Measurements from ENCODE around the gene FXYD7. TPM values are rescaled to one million over a fixed set of nuclear protein-coding genes. Genes with fewer than 3 reads are reported as not detected.

Gene FXYD7
- total and polyA plus RNA-seq, 2 of the 4 experiments (the other 2 are of a cell fraction) = 0.31 TPM; not detected in 1

DNA sequence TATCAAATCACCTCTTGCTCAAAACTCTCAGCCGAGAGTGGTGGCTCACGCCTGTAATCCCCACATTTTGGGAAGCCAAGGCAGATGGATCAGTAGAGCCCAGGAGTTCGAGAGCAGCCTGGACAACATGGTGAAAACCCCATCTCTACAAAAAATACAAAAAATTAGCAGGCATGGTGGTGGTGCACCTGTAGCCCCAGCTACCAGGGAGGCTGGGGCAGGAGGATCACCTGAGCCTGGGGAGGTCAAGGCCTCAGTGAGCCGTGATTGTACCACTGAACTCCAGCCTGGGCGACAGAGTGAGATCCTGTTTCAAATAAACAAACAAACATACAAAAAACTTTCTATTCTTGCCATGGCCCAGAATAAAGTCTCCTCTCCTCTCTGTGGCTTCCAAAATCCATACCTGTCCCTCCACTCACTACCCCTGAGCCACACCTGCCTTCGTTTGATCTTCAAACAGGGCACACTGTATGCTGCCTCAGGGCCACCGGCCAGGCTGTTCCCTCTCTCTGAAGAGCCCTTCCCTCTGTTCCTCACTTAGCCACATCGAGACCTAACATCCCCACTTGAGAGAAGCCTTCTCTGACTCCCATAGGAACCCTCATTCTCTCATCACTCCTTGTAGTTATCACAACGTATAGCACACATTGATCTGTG lies 14.5 kb upstream of the FXYD7 start:
- H3K14ac ChIP-seq (replicated peaks; ENCODE audit: low read depth, low read length) = no peak overlapping the region
- 80% methylated on average over 1 of the region's 9 CpGs; no CpG with 5 or more reads in 1 of the 2 experiments for WGBS, 2 experiments (ENCODE audit: extremely low coverage in 2 of 2, insufficient read length in 1 of 2)
- no peak overlapping the region for H2AK5ac ChIP-seq (ENCODE audit: low read depth, low read length)
- H3K18ac ChIP-seq (ENCODE audit: low read depth, low read length) = no peak overlapping the region
- ATAC-seq (ENCODE audit: low read depth) (no peak), DNase-seq (no peak)
- dilution Hi-C loops (cut with HindIII; ENCODE audit: low sequenced_read_pairs, unreplicated experiment) (no loop called here), in situ Hi-C loops (cut with MboI; ENCODE audit: low sequenced_read_pairs) (no loop called here), intact Hi-C loops (cut with micrococcal nuclease) (no loop called here)
- H2BK20ac ChIP-seq (ENCODE audit: low read depth, low read length) = no peak overlapping the region
- no peak overlapping the region for H2BK5ac ChIP-seq (ENCODE audit: low read depth, low read length, poor library complexity, severe bottlenecking)
- H3K4me3 ChIP-seq (ENCODE audit: insufficient read depth, low read depth, low read length) = no peak overlapping the region
- no peak overlapping the region for H3K9ac ChIP-seq (ENCODE audit: low read depth, low read length)
- H2BK120ac ChIP-seq (ENCODE audit: low read depth, low read length) = no peak overlapping the region
- no peak overlapping the region for H3K56ac ChIP-seq (ENCODE audit: extremely low read depth, insufficient read depth, low read length)
- H3K23ac ChIP-seq (ENCODE audit: low read depth, low read length) = no peak overlapping the region
- no peak overlapping the region for H3K4ac ChIP-seq (ENCODE audit: low read depth, low read length)
- H4K8ac ChIP-seq (ENCODE audit: low read depth in 2 of 2, low read length in 2 of 2) = no peak overlapping the region
- peaks cover 7% of the 10 kb centered on the region; the same call in 1 of the 2 replicates for H3K9me1 ChIP-seq (ENCODE audit: insufficient read depth, low read length)
- H3K27ac ChIP-seq (ENCODE audit: insufficient read depth, low read length) = no peak overlapping the region
- H3K9me3 ChIP-seq (ENCODE audit: control insufficient read depth, insufficient read depth, low read length) = no peaks in the 10 kb centered on the region
- peaks cover 13% of the 10 kb centered on the region; the same call in 1 of the 2 replicates for H3K27me3 ChIP-seq (ENCODE audit: control insufficient read depth, insufficient read depth, low read length)
- POLR2A ChIA-PET (ENCODE audit: unreplicated experiment) = no interaction called here
- no peaks in the 10 kb centered on the region for H3K36me3 ChIP-seq (ENCODE audit: control insufficient read depth, insufficient read depth, low read length)
- H3K4me1 ChIP-seq (ENCODE audit: control insufficient read depth, insufficient read depth, low read length) = peaks cover 2% of the 10 kb centered on the region; the same call in 1 of the 2 replicates
- no peak overlapping the region for H3K4me2 ChIP-seq (ENCODE audit: low read depth, low read length)
- TF ChIP-seq FOS (IDR thresholded peaks at IDR 0.05; ENCODE audit: low read depth, low read length) (no peak), MAZ (IDR thresholded peaks at IDR 0.05; ENCODE audit: borderline replicate concordance, low read depth, low read length) (no peak), RFX5 (IDR thresholded peaks at IDR 0.05; ENCODE audit: low read depth, low read length) (no peak), CEBPB (IDR thresholded peaks at IDR 0.05; ENCODE audit: low read depth, low read length) (no peak), POLR2A (IDR thresholded peaks at IDR 0.05; ENCODE audit: low read depth, low read length) (no peak), BHLHE40 (IDR thresholded peaks at IDR 0.05; ENCODE audit: low read depth, low read length) (no peak), RCOR1 (IDR thresholded peaks at IDR 0.05; ENCODE audit: insufficient replicate concordance, low read length) (no peak)
- TF ChIP-seq, protein P1, sequence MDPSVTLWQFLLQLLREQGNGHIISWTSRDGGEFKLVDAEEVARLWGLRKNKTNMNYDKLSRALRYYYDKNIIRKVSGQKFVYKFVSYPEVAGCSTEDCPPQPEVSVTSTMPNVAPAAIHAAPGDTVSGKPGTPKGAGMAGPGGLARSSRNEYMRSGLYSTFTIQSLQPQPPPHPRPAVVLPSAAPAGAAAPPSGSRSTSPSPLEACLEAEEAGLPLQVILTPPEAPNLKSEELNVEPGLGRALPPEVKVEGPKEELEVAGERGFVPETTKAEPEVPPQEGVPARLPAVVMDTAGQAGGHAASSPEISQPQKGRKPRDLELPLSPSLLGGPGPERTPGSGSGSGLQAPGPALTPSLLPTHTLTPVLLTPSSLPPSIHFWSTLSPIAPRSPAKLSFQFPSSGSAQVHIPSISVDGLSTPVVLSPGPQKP (IDR thresholded peaks at IDR 0.05; ENCODE audit: borderline replicate concordance, low read depth, low read length) = no peak
- TF ChIP-seq, protein P2, sequence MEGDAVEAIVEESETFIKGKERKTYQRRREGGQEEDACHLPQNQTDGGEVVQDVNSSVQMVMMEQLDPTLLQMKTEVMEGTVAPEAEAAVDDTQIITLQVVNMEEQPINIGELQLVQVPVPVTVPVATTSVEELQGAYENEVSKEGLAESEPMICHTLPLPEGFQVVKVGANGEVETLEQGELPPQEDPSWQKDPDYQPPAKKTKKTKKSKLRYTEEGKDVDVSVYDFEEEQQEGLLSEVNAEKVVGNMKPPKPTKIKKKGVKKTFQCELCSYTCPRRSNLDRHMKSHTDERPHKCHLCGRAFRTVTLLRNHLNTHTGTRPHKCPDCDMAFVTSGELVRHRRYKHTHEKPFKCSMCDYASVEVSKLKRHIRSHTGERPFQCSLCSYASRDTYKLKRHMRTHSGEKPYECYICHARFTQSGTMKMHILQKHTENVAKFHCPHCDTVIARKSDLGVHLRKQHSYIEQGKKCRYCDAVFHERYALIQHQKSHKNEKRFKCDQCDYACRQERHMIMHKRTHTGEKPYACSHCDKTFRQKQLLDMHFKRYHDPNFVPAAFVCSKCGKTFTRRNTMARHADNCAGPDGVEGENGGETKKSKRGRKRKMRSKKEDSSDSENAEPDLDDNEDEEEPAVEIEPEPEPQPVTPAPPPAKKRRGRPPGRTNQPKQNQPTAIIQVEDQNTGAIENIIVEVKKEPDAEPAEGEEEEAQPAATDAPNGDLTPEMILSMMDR (conservative IDR thresholded peaks at IDR 0.05; ENCODE audit: low read depth, low read length) = no peak
- no peak overlapping the region for H2AK9ac ChIP-seq (replicated peaks; ENCODE audit: low read depth, low read length, poor library complexity)
- no peak overlapping the region for H4K91ac ChIP-seq (ENCODE audit: insufficient read depth, low read depth, low read length)
- CTCF ChIA-PET = interaction anchor here (1.8 kb wide), 1 partner anchor 62 kb away, joined by 6 read pairs; no protein-coding TSS in a partner anchor
- 0 out of 4 replicates have a peak, but pooled peaks cover 0 to 7% of the 10 kb centered on the region in 2 experiments for H3K79me1 ChIP-seq (ENCODE audit: low read depth in 1 of 2, low read length in 2 of 2)
- H2AFZ ChIP-seq (replicated peaks; ENCODE audit: low read length, poor library complexity) = no peak overlapping the region
- H4K20me1 ChIP-seq (ENCODE audit: insufficient read depth, low read length) = no peaks in the 10 kb centered on the region
- no peak overlapping the region for H4K5ac ChIP-seq (ENCODE audit: low read depth, low read length)
- H2BK15ac ChIP-seq (ENCODE audit: low read depth, low read length) = no peak overlapping the region
- no TSS peak for BruUV-seq (replicated peaks)
